HG02885 (cell line): Measurements from ENCODE around the gene HERPUD2.
A peak's percentile ranks its signal among the peaks of the same experiment; 100 is the strongest.
"Not testable (repeated sequence)": the region's sequence is repeated elsewhere in the genome, so short reads cannot be mapped to it uniquely, and the experiment has no call there.

Experiments
- ATAC-seq: cut with Tn5 transposase; IDR thresholded peaks from one replicate; pipeline ENCODE4 v1.9.1; 2021; ENCODE audit warnings: mild to moderate bottlenecking; ENCODE audit not compliant: unreplicated experiment, poor library complexity

Gene HERPUD2

GRCh38 chr7:35624299-35625186 lies 70.4 kb downstream of the HERPUD2 start:
- ATAC-seq, result peak; percentile 88

DNA sequence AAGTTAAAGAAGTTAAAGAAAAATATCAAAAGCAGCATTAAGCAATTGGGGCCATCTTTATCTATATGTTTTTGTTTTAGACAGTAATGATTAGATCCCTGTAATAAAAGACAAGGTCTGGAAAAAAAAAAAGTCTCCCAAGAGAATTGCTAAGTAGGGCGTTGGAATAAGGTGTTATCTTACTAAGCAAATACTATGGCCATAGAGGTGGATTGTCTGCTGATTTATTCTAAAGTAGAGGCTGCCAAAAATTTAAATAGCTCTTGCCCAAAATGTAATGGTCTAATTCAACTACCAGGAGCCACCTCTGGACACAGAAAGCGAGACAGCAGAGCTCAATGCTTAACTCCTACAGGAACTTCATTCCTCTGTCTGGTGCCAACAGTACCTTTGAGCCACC lies 71.6 kb downstream of the HERPUD2 start:
- no peak for ATAC-seq

GRCh38 chr7:35619863-35620262 lies 75.1 kb downstream of the HERPUD2 start:
- ATAC-seq, result no peak

DNA sequence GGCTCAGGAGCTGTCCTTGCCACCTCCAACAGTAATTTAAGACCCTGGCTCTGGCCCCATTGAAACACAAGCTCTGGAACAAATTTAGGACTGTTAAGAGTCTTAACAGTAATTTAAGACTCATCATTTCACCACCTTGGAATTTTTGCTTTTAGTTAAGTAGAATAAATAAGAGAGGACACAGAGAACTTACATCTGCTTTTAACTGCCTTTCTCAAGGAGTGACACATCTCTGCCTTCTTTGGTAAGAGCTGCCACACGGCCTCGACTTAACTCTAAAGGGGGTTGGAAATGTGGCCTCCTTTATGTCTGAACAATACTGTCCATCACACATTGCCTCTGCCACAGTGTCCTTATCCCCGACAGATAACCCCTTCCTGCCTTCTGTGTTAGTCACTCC lies 77.9 kb downstream of the HERPUD2 start:
- ATAC-seq, result no peak

GRCh38 chr7:35613150-35613549 lies 81.8 kb downstream of the HERPUD2 start:
- ATAC-seq, result no peak

DNA sequence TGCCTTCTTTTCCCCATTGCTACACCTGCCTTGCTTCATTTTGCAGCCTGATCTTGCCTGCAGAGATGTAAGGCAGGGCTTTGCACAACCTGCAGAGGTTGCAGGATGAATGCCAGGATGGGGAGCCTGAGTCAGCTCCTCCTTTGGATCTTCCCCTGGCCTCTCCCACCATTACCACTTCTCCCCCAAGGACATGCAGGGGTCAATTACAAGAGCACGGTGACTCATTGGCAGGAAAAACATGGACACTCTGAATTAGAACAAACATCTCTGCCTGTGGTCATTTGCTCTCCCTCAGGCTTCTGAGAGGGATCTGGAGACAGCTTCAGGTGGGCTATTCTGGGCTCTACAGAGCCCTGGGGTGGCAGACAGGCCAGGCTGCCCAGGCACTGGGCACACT lies 89.2 kb downstream of the HERPUD2 start:
- no peak for ATAC-seq

DNA sequence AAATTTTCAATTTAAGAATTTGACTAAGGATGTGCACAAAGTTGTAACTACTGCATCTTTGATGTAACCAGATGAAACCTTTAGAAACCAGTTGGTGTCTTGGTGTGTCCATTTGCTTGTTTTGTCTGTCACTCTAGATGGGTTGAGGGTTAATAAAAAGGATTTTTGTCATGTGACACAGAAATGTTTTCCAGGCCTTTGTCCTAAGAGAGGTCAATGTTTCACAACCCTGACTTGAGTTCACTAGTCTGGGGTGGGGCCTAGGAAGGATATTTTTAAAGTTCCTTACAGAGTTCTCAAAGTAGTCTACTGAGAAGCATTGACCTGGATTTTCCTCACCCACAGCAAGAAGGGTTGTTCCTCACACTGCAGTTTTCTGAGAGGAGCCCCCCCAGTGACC lies 90.3 kb downstream of the HERPUD2 start:
- ATAC-seq, result no peak

- no peak for ATAC-seq
Observed at GRCh38 chr7:35599645-35600044, 95.3 kb downstream of the HERPUD2 start.

DNA sequence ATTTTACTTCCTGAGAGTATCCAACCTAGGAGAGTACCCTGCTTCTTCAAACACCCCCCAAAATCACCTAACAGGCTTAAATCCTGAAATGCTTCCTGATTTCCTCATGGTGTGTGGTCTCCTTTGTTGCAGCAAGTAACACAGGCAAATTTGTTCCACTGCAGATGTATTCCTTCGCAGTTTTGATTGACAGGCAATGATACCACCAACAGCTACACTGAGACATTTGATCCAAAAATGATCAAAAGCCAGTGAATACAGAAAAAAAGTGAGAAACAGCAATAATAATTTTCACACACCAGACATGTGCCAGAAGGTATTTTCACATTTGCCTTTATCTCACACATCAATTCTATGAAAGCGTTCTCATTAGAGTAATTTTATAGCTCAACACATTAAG lies 95.9 kb downstream of the HERPUD2 start:
- ATAC-seq, result no peak

- ATAC-seq, result no peak
Observed at GRCh38 chr7:35596061-35596460, 98.9 kb downstream of the HERPUD2 start.

DNA sequence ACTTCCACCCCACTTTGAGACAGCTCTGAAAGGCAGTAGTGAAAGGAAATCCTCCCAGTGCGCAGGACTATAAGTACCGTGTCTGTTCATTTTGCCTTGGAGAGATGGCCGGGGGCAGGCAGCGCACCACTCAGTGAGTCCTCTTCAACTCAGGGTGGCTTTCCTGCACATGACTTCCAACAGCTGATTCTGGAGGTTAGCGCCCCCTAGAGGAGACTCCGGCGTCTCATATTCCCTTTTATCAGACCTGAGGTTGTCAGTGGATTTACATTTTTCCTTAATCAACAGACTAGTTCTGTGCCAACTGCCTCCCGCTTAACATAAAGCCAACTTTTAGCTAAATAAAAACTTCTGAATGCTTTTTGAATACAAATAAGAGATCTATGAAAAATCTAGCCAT lies 101.0 kb downstream of the HERPUD2 start:
- no peak for ATAC-seq

DNA sequence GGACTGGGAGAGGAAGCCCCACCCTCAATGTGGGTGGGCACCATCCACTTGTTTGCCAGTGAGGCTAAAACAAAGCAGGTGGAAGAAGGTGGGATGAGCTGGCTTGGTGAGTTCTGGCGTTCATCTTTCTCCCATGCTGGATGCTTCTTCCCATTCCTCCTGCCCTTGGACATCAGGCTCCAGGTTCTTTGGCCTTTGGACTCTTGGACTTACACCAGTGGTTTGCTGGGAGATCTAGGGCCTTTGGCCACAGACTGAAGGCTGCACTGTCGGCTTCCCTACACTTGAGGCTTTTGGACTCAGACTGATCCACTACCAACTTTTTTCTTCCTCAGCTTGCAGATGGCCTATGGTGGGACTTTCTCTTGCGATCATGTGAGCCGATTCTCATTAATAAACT lies 106.3 kb downstream of the HERPUD2 start:
- ATAC-seq, result no peak

- ATAC-seq, result no peak
Observed at GRCh38 chr7:35584990-35585389, 109.9 kb downstream of the HERPUD2 start.

- ATAC-seq, result not testable (repeated sequence)
Observed at GRCh38 chr7:35584533-35584932, 110.4 kb downstream of the HERPUD2 start.
